Mammary microvascular endothelial cell (primary cell): ENCODE results near the gene FAIM. TPM values are rescaled to one million over a fixed set of nuclear protein-coding genes. Genes with fewer than 3 reads are reported as not detected.

Experiments
- total RNA-seq: library from RNA; depleted of rRNA; stranded (reverse); fragments of >200 nt; gene quantifications from 2 replicates; pipeline ENCODE4 v1.2.3, GENCODE V29; 2015

FAIM gene, protein sequence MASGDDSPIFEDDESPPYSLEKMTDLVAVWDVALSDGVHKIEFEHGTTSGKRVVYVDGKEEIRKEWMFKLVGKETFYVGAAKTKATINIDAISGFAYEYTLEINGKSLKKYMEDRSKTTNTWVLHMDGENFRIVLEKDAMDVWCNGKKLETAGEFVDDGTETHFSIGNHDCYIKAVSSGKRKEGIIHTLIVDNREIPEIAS
- total RNA-seq, result 11.9 and 18.5 TPM in 2 replicates

GRCh38 chr3:138608322-138609135 is at the start of gene FAIM:
FAIM (plus strand) TSS chr3:138608771; CDS start chr3:138619727, 10,956 bp downstream.

DNA sequence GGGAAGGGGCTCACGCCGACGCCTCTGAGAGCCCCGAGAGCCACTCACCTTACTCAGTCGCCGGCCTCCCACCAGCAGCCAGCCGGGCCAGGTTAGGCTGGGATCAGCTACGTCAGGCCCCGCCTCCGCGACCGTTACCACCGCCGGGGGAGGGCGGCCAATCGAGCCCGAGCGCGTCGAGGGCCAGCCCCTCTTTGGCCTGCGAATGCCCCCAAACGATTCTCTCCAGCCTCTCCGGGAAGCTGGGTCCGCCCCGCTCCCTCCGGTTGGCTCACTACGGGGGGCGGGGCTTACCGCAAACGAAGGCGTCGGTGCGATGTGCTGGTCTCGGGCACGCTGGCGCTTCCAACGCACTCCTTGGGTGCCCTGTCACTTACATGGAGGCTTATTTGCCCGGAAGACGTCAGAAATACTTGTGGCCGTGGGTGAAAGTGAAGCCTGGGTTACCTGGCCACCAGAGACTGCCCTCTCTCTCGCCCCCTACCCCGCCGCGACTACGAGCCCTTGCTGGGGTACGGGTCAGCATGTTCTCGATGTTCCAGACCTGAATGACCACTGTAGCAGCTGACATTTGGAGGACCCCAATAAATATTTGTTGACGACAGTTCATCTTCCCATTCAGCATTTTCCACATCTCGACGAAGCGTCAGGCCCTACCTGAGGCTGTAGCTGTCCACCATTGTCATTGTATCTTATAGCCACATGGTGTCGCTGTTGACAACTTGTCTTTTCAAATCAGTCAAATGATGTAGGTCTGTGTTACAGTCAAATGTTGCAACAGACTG is 14.2 kb upstream of the FAIM start, which contains the start of gene CEP70:
Gene CEP70, minus strand, starts transcription at position 111 of the 785 bp plus-strand sequence. CDS start 21,333 bp downstream, outside the sequence.

Other genes with a start within 250 kb of the FAIM start
- 0.05 and 0.07 TPM in 2 replicates for gene ESYT3, start 174.2 kb upstream of the FAIM start, total RNA-seq
- gene CEP70, start 14.5 kb upstream of the FAIM start, total RNA-seq, result 10.2 and 11.3 TPM in 2 replicates
- 11.1 TPM in 2 replicates for gene PIK3CB, start 226.2 kb downstream of the FAIM start, total RNA-seq